ENCODE measurements around the gene ZNF385B.
A peak's percentile ranks its signal among the peaks of the same experiment; 100 is the strongest.
"Not testable (repeated sequence)": the region's sequence is repeated elsewhere in the genome, so short reads cannot be mapped to it uniquely, and the experiment has no call there.

Gene ZNF385B

GRCh38 chr2:179461420-179461819, 400.0 kb downstream of the ZNF385B start:
- DNase-seq = no peak

- no peak for DNase-seq
Measured at GRCh38 chr2:179460181-179460929, 401.1 kb downstream of the ZNF385B start.

GRCh38 chr2:179458113-179458512, 403.3 kb downstream of the ZNF385B start:
- DNase-seq = not testable (repeated sequence)

- DNase-seq = no peak
Measured at GRCh38 chr2:179455824-179456223, 405.6 kb downstream of the ZNF385B start.

DNA sequence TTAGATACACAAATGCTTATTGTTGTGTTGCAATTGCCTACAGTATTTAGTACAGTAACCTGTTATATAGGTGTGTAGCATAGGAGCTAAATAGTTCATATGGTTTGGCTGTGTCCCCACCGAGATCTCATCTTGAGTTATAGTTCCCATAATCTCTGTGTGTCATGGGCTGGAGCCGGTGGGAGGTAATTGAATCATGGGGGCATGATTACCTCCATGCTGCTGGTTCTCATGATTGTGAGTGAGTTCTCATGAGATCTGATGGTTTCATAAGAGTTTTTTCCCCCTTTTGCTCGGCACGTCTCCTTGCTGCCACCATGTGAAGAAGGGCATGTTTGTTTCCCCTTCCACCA, 406.3 kb downstream of the ZNF385B start:
- DNase-seq = no peak

GRCh38 chr2:179454443-179455171, 406.8 kb downstream of the ZNF385B start:
- DNase-seq = no peak

GRCh38 chr2:179449010-179449409, 412.4 kb downstream of the ZNF385B start:
- no peak for DNase-seq

- DNase-seq = no peak
Measured at GRCh38 chr2:179447839-179448447, 413.5 kb downstream of the ZNF385B start.

GRCh38 chr2:179447421-179447820, 414.0 kb downstream of the ZNF385B start:
- no peak for DNase-seq

GRCh38 chr2:179446476-179447141, 414.8 kb downstream of the ZNF385B start:
- DNase-seq = no peak

GRCh38 chr2:179444056-179444455, 417.4 kb downstream of the ZNF385B start:
- no peak for DNase-seq

GRCh38 chr2:179443180-179443579, 418.2 kb downstream of the ZNF385B start:
- no peak for DNase-seq

GRCh38 chr2:179442206-179442605, 419.2 kb downstream of the ZNF385B start:
- no peak for DNase-seq

- DNase-seq = no peak
Measured at GRCh38 chr2:179441551-179441950, 419.9 kb downstream of the ZNF385B start.

- peak; percentile 3 for DNase-seq
Measured at GRCh38 chr2:179440642-179441251, 420.7 kb downstream of the ZNF385B start.

DNA sequence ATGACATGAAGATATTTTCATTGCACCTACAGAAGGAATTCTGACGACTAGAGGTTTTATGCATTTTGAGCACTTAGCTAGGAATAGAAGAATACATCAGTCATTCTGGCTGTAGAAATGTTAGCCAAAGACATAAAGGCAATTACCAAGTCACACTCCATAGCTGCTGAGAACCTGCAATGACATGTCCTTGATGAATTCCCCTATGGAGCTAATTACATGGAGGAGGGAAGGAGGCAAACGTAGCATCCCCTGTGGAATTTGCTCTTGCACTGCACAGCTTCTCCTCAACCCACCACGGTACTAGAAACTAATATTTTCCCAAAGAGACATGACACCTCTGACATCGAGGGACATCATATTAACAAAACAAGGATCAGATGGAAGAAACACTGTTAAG, 422.8 kb downstream of the ZNF385B start:
- DNase-seq = no peak

DNA sequence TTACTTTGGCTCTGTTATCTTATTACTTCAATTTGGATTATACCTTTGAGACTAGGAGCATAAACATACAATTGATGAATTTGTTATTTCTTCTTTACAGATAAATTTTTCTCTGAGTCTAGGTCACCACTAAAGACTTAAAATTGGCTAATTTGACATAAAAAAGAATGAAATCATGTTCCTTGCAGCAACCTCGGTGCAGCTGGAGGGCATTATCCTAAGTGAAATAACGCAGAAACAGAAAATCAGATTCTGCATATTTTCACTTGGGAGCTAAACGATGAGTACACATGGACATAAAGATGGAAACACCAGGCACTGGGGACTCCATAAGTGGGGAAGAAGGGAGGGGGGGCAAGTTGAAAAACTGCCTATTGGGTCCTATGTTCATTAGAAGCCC, 424.0 kb downstream of the ZNF385B start:
- DNase-seq = no peak

DNA sequence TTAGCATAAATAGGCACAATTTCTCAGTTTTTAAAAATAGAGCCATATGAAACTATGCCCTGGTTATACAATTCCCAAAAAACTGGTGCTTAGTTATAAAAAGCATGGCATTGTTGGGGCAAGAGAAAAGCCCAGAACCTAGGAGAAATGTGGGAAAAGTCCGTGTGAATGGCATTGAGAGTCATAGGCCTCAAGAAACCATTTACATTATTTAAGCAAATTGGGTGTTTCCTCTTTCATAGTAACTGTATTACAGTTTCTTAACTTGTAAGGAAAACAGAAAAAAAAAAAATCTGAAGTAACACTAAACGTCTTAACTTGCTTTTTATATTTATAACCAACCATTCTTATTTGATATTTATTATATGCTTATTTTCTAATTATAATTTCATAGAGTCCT, 425.8 kb downstream of the ZNF385B start:
- DNase-seq = no peak

DNA sequence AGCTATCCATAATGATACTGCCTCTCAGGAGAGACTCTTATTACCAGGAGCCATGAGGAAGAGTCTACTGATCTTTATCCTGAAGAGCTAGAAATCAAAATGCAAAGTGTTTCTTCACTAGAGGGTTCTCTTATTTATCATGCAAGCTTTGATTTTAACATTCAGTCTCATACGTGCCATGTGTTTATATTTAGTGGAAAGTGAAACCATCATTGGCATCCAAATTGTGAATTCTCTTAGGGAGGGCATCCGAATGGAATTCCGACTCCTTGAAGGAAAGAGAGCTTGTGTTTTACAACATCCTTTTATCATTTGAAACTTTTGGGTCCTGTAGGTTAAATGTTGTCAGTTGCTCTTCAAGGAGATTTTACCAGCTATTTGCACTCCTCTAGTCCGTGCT, 426.4 kb downstream of the ZNF385B start:
- DNase-seq = no peak

DNA sequence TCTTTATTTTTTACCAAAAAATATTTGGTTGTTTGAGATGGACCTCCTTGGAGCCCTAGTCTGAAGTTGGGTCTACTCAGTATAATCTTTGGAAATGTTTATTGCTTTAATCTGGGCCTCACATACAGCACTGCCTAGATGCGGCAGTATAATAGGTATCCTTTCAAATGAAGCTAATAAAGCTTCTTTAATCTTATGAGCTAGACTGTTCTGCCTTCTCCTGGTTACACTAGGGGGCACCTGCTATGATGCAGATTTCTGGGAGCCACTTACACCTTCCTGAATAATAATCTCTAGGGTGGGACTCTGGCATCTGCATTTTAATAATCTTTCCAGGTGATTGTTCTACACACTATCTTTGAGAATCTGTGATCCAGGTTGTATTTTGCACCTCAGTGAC, 427.1 kb downstream of the ZNF385B start:
- no peak for DNase-seq

GRCh38 chr2:179432751-179433150, 428.7 kb downstream of the ZNF385B start:
- DNase-seq = no peak

- DNase-seq = no peak
Measured at GRCh38 chr2:179429597-179429996, 431.8 kb downstream of the ZNF385B start.

DNA sequence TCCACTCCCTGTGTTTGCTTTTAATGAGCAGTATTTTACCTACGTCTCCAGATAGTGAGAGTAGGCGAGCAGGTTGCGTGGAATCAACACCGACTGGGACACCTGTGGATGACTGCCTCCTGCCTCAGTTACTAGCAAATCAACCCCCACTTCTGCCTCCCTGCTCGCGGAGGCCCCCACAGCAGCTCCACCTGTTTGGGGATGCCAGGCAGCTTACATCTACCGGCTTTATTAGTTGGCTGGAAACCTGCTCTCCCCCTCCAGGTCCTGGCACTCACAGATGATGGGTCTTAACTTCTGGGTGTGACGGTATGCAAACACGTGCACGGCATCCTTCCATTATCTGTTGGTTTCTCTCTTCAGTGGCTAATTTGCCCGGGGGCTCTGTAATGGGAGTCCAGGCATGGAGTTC, 432.3 kb downstream of the ZNF385B start:
- DNase-seq = no peak
